Activated CD4-positive, alpha-beta T cell treated with anti-CD3 and anti-CD28 coated beads, Interleukin-2, Interleukin-6, amounts not matched to agents 100 ng/mL and 50 ng/mL, durations not matched to agents 16 hours and 8 hours (primary cell): ENCODE measurements around the gene CHIC2.
"Not testable (repeated sequence)": the region's sequence is repeated elsewhere in the genome, so short reads cannot be mapped to it uniquely, and the experiment has no call there.

Experiments used
- DNase-seq: peaks from one replicate; pipeline ENCODE4 v3.0.0-alpha.2; 2020

CHIC2 gene

GRCh38 chr4:54064317-54065111 lies at the start of gene CHIC2:
Gene CHIC2, minus strand, starts transcription at chr4:54064605. Its CDS starts 305 bp downstream, at chr4:54064300.
- peak; percentile 97 for DNase-seq

- not testable (repeated sequence) for DNase-seq
Observed at GRCh38 chr4:54113206-54113605, 48.8 kb upstream of the CHIC2 start.

GRCh38 chr4:54110019-54110416 lies 45.6 kb upstream of the CHIC2 start:
- DNase-seq = no peak

GRCh38 chr4:54109241-54110018 lies 45.0 kb upstream of the CHIC2 start:
- DNase-seq = no peak

GRCh38 chr4:54107951-54108748 lies 43.7 kb upstream of the CHIC2 start:
- no peak for DNase-seq

GRCh38 chr4:54104907-54105306 lies 40.5 kb upstream of the CHIC2 start:
- DNase-seq = no peak

GRCh38 chr4:54103190-54103574 lies 38.8 kb upstream of the CHIC2 start:
- no peak for DNase-seq

GRCh38 chr4:54102531-54103106 lies 38.2 kb upstream of the CHIC2 start:
- no peak for DNase-seq

GRCh38 chr4:54101190-54102041 lies 37.0 kb upstream of the CHIC2 start:
- DNase-seq = no peak

GRCh38 chr4:54100595-54101189 lies 36.3 kb upstream of the CHIC2 start:
- no peak for DNase-seq

- no peak for DNase-seq
Observed at GRCh38 chr4:54099748-54100574, 35.6 kb upstream of the CHIC2 start, which contains the start of gene GSX2. Gene GSX2, plus strand, starts transcription at chr4:54100163. Its CDS starts 182 bp downstream, at chr4:54100345.

GRCh38 chr4:54099287-54099747 lies 34.9 kb upstream of the CHIC2 start:
- no peak for DNase-seq

- DNase-seq = no peak
Observed at GRCh38 chr4:54098375-54098774, 34.0 kb upstream of the CHIC2 start.

- DNase-seq = no peak
Observed at GRCh38 chr4:54097152-54097551, 32.7 kb upstream of the CHIC2 start.

GRCh38 chr4:54096295-54096962 lies 32.0 kb upstream of the CHIC2 start:
- DNase-seq = no peak

- DNase-seq = no peak
Observed at GRCh38 chr4:54095110-54095825, 30.9 kb upstream of the CHIC2 start.

GRCh38 chr4:54094451-54094850 lies 30.0 kb upstream of the CHIC2 start:
- DNase-seq = no peak

- DNase-seq = no peak
Observed at GRCh38 chr4:54093324-54094240, 29.2 kb upstream of the CHIC2 start.
